Breast epithelium (tissue), 3 donors: ENCODE results near the gene CCL28.

ENCODE experiments used
- CTCF ChIP-seq, 3 donors: fragments of 450-650 bp; IDR thresholded peaks; one replicate each; pipeline ENCODE4 v1.5.1; 2016 to 2017; ENCODE audit warnings: antibody characterized with exemption in 3 of 3, mild to moderate bottlenecking in 3 of 3, moderate library complexity in 3 of 3
- POLR2A ChIP-seq: fragments of 450-650 bp; IDR thresholded peaks from one replicate; pipeline ENCODE4 v1.6.1; 2016; ENCODE audit warnings: antibody characterized with exemption, mild to moderate bottlenecking, moderate library complexity

GRCh38 chr5:43354774-43355173 is 57.4 kb downstream of the CCL28 start:
- TF ChIP-seq CTCF (IDR thresholded peaks at IDR 0.05), result no peak
- TF ChIP-seq POLR2A, result no peak
